NB4 (cell line): ENCODE results near the gene PPP1R2.

Experiments
- CTCF ChIP-seq: IDR thresholded peaks from one replicate; pipeline ENCODE4 v1.5.1; 2012; ENCODE audit warnings: low read depth, low read length
- MAX ChIP-seq: IDR thresholded peaks from 2 replicates; pipeline ENCODE4 v1.6.1; 2011; ENCODE audit warnings: low read depth, low read length
- MYC ChIP-seq: IDR thresholded peaks from 2 replicates; pipeline ENCODE4 v1.6.1; 2011; ENCODE audit warnings: low read depth, low read length
- POLR2A ChIP-seq: IDR thresholded peaks from 2 replicates; pipeline ENCODE4 v1.6.1; 2011; ENCODE audit warnings: mild to moderate bottlenecking; ENCODE audit not compliant: insufficient read length; ENCODE audit errors: extremely low read depth

GRCh38 chr3:195526492-195526891 lies 16.6 kb downstream of the PPP1R2 start:
- no peak for TF ChIP-seq MAX
- no peak for TF ChIP-seq CTCF
- no peak for TF ChIP-seq MYC
- TF ChIP-seq POLR2A: no peak
